ENCODE data around the gene DYNLT4. TPM values are rescaled to one million over a fixed set of nuclear protein-coding genes. Genes with fewer than 3 reads are reported as not detected.

DYNLT4 gene, protein sequence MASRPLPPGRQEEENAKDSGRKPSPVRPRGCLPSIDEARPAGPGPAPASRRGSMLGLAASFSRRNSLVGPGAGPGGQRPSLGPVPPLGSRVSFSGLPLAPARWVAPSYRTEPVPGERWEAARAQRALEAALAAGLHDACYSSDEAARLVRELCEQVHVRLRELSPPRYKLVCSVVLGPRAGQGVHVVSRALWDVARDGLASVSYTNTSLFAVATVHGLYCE
- total RNA-seq (2022; extraction: Qiagen RNA extraction) = 0.38 to 0.73 TPM (median 0.53 TPM) in 4 of 5 replicates, not detected in the other

DNA sequence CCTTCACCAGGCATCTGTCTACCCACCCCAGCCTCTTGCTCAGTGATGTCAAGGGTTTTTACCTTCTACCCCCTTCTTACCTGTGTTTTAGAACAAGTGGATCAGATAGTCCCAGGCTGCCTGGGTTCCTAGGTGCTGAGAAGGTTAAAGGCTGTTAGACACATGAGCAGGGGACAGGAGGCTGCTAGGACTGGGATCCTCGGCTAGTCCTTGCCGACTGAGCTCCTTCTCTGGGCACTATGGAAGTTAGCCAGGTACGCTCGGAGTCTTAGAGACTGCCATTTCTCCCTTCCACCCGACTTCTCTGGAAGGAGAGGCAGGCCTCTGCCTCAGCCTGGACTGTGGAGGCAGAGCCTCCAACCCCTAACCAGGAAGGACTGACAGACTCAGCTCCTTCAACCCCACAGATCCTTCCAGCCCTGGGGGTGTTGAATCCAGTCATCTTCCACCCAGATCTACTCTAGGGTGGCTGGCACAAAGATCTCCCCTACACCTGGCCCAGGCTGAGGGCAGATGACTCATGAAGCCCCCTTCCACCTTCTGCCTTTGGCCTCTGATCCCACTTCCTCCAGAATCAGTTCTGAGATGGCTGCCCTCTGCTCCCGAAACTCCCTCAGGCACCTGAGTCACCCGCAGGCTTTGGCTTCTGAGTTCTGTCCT is at the start of gene DYNLT4:
DYNLT4 (minus strand) TSS at position 648 of the 660 bp plus-strand sequence. CDS start 683 bp downstream, outside the sequence.

DNA sequence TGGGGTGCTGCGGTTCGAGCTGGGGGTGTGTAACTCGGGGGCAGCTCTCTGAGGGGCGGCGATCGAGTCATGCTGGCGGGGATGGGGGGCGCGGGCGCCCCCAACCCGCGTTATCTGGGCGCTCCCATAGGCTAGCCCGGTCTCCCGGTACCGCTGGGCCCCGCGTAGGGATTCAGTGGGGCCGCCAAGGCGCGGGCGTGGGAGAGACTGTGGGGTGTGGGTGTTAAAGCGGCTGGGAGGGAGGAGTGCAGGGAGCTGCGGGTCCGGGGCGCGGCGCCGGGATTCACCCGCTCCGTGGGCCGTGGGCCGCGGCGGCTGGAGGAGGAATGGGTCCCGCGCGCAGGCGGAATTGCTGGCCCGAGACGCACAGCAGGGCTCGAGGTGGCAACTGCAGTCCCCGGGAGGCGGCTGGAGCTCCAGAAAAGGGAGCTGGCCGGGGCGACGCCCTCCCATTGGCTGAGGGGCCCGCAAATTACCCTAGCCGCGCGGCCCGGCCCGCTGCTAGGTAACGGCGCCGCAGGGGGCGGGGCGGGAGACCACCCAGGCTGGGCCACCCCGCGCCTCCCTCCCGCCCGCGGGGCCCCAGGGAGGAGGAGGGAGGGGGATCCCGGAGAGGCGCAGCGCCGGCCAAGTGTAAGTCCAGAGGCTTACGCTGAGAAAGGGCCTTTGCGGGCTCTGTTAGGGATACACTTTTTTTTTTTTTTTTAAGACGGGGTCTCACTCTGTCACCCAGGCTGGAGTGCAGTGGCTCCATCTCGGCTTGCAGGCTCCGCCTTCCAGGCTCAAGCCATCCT is 35.9 kb upstream of the DYNLT4 start, which contains the start of gene PTCH2:
PTCH2 (minus strand) TSS at position 392 of the 794 bp plus-strand sequence; CDS start at position 71, 321 bp downstream.

DNA sequence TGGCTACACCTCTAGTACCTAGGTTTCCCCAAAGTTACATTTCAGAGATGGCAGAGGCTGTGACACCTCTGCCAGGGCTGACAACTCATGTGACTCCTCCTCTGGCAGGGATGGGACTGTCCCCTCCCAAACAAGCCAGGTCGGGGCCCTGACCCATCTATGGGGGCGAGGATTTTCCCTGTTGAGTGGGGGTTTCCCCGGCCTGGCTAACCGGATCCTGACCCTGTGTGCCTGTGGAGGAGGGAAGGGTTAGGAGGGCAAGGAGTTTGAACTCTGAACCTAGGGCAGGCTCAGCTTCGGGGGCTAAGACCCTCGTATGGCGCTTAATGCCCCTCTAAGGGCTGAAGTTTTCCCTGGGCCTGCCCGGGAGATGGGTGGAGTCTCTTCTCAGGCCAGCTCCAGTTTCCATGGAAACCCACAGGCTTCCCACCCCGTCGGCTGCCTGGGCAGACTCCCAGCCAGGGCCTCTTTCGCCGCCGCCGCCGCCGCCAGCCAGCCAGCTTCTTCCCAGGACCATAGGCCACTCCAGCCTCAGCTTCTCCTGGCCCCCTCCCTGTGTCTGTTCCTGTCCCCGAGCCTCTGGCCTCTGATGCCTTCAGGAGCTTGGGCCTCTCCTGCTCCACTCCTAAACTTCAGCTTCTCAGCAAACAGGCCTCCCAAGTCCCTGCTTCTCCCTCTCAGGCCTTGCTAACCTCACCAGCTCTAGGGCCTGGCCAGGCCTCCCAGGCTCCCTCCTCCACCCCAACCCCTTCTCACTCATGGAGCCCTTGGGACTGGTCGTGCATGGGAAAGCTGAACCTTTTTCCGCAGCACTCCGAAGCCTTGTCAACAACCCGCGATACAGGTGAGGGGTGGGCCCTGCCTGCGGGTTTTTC is 1.1 kb upstream of the DYNLT4 start, which contains the start of gene BTBD19:
BTBD19 (plus strand) TSS at position 461 of the 875 bp plus-strand sequence; CDS start at position 759, 298 bp downstream.

DNA sequence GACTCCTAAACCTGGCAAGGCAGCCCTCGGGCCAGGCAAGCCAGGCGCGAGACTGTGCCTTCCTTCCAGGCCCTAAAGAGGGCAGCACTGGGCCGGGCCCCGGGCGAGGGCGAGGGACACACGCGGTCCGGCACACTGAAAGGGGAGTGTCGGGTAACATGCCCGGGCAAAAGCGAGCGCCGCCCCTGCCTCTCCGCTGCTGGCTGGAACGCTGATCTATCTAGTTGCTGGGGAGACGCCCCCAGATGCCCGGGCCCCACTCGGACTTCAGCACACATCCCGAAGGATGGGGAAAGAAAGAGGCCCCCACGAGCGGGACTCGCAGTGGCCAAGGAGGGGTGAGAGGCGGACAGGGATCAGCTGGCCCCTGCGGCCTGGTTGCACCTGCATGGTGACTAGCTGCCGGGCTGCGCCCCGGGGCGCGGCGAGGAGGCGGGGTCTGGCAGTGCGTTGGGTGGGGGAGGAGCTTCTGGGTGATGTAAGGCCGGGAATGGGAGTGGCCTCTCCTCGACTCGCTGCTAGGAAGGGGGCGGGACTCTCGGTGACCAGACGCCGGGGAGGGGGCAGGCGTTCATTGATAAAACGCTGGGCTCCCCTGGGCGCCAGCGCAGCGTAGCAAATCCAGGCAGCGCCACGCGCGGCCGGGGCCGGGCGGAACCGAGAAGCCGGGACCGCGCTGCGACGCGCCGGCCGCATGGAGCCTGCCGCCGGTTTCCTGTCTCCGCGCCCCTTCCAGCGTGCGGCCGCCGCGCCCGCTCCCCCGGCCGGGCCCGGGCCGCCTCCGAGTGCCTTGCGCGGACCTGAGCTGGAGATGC is 7.2 kb downstream of the DYNLT4 start, which contains the start of gene PLK3:
PLK3 (plus strand) TSS at position 608 of the 815 bp plus-strand sequence; CDS start at position 695, 87 bp downstream.

DNA sequence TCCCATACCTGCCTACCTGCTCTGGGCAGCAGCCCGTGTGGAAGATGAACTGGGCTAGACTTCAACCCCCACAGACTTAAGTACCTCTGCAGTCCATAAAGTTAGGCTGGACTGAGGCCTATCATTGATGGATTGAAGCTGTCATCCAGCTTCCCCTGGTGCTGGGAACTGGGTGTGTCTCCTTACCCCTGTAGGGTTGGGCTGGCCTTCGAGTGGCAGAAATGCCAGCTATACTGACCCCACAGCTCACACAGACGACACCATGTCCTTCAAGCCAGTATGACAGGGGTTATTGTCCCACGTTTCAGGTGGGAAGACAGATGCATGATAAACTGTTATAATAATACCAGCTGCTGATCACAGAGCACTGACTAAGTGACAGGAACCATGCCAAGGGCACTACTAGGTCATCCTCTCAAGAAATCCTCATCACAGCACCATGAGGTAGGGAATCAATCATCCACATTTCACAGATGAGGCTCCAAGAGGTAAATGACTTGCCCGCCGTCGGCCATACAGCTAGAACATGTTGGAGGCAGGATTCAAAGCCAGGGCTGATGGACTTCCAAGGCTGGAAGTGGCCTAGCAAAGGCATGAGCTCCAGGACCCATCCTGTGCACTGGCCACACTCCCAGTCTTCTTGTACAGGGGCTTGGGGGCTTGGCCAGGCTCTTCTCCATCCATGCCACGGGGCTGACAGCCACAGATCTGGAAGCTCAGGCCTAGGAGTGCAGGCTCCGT is 18.9 kb downstream of the DYNLT4 start, which contains the start of gene BEST4:
BEST4 (minus strand) TSS at position 51 of the 741 bp plus-strand sequence. CDS start 465 bp downstream, outside the sequence.

DNA sequence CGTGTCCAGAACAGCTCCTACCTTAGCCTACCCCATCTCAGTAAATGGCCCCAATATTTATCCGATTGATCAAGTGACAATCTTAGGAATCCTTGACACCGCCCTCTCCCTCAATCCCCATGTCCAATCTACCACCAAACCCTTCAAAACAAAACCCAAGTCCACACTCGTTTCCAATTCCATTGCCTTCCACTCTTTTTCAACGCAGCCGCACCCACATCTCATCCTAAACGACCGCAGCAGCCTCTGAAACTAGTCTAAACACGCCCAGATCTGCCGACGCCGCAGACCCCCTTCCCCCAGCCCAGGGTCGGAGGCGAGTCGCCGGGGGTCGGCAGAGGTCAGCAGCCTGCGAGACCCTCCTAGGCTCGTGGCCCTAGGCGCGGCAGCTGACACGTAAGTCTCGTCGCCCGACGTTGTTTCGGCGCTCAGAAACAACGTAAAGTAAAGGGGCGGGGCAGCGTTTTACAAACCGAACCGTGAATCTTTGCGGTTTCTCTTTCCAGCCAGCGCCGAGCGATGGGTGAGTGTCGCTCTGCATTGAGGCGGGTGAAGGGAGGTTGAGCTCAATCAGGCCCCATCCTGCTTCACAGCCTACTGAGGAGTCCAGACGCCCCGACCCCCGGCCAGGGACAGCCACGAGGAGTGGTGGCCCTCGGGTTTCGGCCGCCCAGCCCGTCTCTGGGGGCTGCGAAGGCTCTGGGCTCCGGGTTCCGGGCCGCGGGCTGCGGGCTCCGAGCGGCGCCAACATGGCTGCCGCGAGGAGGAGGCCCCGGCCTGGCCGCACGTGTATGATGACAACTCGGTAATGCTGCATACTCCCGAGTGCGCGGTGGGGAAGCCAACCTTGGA is 31.8 kb downstream of the DYNLT4 start, which contains the start of gene RPS8:
RPS8 (plus strand) TSS at position 463 of the 852 bp plus-strand sequence; CDS start at position 520, 57 bp downstream.

Other genes starting within 250 kb of the DYNLT4 start
- gene TMEM53, start 132.9 kb downstream of the DYNLT4 start, total RNA-seq (2022; extraction: Qiagen RNA extraction) = 4.5 to 8.7 TPM (median 8.0 TPM) in 5 replicates
- 0.35 to 1.2 TPM (median 0.71 TPM) in 5 replicates for gene ARMH1, start 132.6 kb downstream of the DYNLT4 start, total RNA-seq (2022; extraction: Qiagen RNA extraction)
- gene RNU5D-1, start 76.2 kb downstream of the DYNLT4 start, total RNA-seq (2022; extraction: Qiagen RNA extraction) = not detected in 5 replicates
- gene KIF2C, start 67.5 kb downstream of the DYNLT4 start, total RNA-seq (2022; extraction: Qiagen RNA extraction) = 31.9 to 38.9 TPM (median 36.7 TPM) in 5 replicates
- gene RPS8, start 31.8 kb downstream of the DYNLT4 start, total RNA-seq (2022; extraction: Qiagen RNA extraction) = 1,410 to 1,585 TPM (median 1,417 TPM) in 5 replicates
- gene BEST4, start 19.2 kb downstream of the DYNLT4 start, total RNA-seq (2022; extraction: Qiagen RNA extraction) = 0.23 to 0.45 TPM (median 0.36 TPM) in 5 replicates
- gene PLK3, start 7.0 kb downstream of the DYNLT4 start, total RNA-seq (2022; extraction: Qiagen RNA extraction) = 10.7 to 15.3 TPM (median 15.2 TPM) in 5 replicates
- 1.4 to 3.4 TPM (median 2.6 TPM) in 5 replicates for gene BTBD19, start 1.2 kb upstream of the DYNLT4 start, total RNA-seq (2022; extraction: Qiagen RNA extraction)
- gene PTCH2, start 35.9 kb upstream of the DYNLT4 start, total RNA-seq (2022; extraction: Qiagen RNA extraction) = 0.12 to 0.26 TPM (median 0.17 TPM) in 5 replicates
- gene EIF2B3, start 179.2 kb upstream of the DYNLT4 start, total RNA-seq (2022; extraction: Qiagen RNA extraction) = 16.5 to 17.5 TPM (median 17.4 TPM) in 5 replicates
- 12.1 to 20.0 TPM (median 19.2 TPM) in 5 replicates for gene HECTD3, start 204.0 kb upstream of the DYNLT4 start, total RNA-seq (2022; extraction: Qiagen RNA extraction)
- gene UROD, start 204.9 kb upstream of the DYNLT4 start, total RNA-seq (2022; extraction: Qiagen RNA extraction) = 42.4 to 50.3 TPM (median 44.4 TPM) in 5 replicates